ENCODE data around the gene SLC17A2.
A peak's percentile ranks its signal among the peaks of the same experiment; 100 is the strongest.

SLC17A2 gene, protein sequence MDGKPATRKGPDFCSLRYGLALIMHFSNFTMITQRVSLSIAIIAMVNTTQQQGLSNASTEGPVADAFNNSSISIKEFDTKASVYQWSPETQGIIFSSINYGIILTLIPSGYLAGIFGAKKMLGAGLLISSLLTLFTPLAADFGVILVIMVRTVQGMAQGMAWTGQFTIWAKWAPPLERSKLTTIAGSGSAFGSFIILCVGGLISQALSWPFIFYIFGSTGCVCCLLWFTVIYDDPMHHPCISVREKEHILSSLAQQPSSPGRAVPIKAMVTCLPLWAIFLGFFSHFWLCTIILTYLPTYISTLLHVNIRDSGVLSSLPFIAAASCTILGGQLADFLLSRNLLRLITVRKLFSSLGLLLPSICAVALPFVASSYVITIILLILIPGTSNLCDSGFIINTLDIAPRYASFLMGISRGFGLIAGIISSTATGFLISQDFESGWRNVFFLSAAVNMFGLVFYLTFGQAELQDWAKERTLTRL

DNA sequence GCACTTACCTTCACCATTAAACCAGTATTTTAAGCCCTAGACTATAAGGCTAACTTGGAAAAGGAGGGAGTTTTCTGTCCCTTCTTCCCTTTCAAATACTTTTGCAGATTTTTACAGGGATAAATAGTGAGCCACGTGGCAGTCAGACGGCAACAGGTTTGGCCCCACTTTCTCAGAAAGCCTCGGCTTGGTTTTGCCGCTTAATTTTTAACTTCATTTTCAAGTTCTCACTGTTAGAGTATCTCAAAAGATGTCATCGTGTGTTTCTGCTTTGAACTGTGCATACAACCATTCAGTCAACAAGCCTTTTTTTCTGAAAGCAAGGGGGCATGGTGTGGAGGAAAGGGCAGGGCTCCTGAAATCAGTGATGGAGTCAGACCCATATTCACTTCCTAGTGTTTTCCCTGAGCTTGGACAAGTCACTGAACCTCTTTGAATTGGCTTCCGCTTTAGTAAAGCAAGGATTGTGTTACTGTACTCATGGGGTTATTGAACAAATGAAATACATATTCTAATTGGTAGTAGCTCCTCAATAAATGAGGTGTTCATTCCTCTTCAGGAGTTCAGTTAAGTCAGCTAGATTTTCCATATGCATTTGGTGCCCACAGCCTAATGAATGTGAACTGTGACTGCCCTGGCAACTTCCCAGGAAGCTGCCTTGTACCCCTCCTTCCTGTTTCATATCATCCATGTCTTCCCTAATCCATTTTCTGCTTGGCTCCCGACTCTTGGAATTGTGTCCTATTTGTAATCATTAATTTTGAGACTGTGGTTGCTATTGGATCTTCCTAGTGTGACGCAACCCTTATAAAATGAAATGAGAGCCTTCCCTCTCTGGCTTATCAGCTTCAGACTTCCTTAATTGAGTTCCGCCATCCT lies at the start of gene SLC17A2:
Gene SLC17A2 (minus strand): TSS at position 160 of the 879 bp plus-strand sequence. CDS start 4,895 bp downstream, outside the sequence.
- DNase-seq = no peak

DNA sequence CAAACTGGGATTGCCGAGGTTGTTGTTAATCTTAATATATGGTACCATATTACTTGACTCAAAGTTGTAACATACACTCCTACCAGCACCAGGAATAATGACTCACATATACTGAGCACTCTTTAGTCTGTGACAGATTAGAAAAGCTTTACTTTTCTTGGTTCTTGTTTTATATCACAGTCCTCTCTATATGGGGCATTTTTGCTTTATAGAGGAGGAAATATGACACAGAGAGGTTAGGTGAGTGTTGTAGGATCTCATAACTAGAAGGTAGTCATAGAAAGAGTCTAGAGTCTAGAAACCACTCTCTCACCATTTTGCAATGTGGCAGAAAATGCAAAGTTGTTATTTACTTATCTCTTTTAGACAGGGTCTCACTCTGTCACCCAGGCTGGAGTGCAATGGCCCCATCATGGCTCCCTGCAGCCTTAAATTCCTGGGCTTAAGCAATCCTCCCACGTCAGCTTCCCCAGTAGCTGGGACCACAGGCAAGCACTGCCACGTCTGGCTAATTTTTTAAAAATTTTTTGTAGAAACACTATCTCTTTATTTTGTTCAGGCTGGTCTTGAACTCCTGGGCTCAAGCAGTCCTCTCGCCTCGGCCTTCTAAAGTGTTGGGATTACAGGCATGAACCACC lies 45.6 kb upstream of the SLC17A2 start:
- no peak for DNase-seq

DNA sequence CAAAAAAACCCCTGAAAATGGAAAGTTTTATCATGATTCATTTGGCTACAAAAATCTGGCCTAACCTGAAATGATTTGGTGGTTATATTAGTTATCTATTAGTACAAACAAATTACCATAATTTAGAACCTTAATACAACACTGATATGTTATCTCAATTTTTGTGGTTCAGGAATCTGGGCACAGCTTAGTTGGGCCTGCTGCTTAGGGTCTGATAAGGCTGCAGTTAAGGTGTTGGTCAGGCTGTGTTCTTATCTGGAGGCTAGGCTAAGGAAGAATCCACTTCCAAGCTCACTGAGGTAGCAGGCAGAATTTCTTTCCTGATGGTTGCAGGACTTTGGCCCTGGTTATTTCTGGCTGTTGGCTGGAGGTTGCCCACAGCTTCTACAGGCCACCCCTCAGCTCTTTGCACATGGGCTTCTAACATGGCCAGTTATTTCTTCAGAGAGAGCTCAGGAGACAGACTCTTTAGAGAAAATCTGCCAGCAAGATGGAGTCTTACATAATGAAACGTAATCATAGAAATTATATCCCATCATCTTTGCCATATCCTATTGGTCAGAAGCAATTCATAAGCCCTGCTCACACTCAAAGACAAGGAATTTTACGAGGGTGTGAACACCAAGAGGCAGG lies 43.5 kb upstream of the SLC17A2 start:
- DNase-seq = peak; percentile 51

DNA sequence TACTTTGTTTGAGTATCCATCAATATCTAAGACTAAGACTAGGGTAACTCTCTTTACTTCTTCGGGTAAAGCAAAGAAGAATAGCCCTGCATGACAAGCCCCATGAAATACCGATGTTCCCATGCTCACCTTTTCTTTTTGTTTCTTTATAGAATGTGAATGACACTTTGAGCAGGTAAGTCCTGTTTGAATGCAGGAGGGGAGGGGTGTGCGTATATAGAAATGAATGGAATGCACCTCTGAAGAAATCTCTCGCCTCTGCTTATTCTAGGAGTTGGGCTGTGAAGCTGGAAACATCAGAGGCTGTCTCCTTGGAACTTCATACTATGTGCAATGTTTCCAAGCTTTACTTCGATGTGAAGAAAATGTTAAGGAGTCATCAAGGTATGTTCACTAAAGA lies 42.4 kb upstream of the SLC17A2 start:
- DNase-seq = no peak

DNA sequence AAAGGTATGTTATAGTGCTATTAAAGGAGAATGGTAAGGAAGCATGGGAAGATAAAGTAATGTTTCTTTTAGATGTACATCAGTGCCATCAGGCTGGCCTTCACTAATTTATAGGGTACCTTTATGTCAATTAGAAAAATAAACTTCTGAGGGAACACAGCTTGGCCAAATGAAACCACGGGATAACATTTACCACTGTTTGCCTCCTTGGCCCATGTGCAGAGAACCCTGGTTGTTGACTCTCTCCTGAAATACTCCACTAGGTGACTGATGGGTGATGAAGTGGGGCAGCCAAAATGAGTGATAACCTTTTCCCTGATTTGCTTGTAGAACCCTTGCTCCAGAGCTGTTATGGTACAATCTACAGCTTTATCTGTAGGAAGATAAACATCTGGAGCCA lies 41.6 kb upstream of the SLC17A2 start:
- no peak for DNase-seq

DNA sequence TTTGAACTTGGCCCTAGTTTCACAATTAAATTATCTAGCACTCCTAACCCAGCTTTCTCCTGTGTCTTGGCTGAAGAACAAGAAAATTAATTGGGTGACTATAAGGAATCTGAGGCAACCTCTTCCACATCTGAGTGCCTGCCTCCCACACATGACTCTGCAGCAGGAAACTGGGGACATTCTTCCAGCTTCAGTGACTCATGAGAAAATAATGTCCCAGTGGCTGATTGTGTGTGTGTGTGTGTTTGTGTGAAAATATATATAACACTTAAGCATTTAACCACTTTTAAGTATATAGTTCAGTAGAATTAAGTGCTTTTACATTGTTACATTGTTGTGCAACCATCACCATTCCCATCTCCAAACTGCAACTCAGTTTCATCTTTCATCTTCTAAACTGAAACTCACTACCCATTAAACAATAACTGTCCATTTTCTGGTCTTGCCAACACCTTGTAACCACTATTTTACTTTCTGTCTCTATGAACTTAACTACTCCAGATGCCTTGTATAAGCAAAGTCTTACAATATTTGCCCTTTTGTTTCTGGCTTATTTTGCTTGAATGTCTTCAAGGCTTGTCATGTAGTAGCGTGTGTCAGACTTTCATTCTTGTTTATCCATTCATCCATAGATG lies 40.8 kb upstream of the SLC17A2 start:
- DNase-seq = peak; percentile 80

DNA sequence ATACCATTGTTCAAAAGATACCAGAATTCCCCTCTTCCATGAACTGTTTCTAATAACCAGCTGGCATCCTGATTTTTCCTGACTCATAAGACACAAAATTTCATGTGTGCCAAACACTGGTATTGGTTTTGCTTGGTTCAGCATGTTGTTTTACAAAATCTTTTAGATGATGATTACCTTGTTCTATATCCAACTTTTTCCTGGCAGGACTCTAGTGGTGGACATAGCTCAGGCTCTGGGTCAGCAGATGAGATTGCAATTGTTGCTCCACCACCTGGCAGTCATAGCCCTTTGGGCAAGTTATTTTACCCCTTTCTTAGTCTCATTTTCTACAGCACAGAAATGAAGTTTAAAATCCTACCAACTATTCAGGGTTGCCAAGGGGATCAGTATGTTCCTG lies 38.3 kb upstream of the SLC17A2 start:
- no peak for DNase-seq

DNA sequence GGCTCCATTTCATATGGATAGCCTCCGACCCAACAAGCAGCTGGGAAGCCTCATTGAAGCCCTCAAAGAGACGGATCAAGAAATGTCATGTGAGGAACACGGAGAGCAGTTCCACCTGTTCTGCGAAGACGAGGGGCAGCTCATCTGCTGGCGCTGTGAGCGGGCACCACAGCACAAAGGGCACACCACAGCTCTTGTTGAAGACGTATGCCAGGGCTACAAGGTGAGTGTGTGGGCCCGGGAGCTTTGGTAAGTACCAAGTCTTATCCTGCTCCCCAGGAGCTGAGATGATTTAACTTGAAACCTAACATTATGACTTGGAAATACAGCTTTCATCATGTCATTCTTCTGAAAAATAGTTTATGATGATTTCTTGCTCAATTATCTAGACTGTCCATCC lies 36.2 kb upstream of the SLC17A2 start:
- no peak for DNase-seq

DNA sequence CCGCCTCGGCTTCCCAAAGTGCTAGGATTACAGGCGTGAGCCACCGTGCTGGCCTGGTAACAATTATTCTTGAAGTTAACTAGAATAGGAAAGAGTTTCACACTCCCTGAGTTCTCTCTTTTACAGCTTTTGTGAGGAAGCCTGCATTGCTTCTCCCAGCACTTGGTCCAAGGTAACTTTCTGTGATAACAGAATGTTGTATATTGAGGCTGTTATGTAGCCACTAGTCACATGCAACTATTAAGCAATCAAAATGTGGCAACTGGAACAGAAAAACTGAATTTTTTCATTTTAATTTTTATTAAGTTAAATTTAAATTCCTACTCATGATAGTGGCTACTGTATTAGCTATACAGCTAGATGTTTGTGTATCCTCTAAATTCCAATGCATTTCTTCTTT lies 34.6 kb upstream of the SLC17A2 start:
- no peak for DNase-seq

DNA sequence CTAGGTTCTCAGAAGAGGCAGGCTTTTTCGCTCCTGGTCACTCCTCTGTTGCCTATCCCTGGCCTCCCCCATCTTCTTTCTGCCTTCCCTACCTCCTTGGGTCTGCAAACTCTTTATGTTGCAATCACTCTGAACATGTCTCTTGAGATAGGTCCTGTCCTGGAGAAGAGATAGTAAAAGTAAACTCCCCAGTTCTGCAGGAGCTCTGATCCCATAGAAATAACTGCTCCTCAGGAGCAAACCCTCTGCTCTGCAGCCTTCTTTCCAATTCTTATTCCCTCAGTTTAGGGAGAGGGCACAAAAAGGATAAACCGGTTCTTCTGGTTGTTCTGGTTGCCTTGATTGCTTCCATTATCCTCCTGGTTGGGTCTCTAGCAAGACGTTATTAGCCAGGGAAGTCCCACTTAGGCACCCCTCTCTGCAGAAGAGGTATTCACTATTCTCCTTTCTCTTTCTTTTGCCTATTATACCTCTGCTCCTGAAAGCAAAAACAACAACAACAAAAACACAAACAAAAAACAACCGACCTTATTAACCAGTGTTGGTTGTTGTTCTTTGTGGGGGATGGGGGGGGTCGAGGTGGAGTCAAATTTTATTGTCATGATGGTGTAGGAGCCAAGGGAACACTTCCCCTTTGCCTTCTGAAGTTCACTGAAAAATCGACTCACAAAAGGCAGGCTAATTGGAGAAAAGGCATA lies 33.1 kb upstream of the SLC17A2 start:
- DNase-seq = peak; percentile 64

DNA sequence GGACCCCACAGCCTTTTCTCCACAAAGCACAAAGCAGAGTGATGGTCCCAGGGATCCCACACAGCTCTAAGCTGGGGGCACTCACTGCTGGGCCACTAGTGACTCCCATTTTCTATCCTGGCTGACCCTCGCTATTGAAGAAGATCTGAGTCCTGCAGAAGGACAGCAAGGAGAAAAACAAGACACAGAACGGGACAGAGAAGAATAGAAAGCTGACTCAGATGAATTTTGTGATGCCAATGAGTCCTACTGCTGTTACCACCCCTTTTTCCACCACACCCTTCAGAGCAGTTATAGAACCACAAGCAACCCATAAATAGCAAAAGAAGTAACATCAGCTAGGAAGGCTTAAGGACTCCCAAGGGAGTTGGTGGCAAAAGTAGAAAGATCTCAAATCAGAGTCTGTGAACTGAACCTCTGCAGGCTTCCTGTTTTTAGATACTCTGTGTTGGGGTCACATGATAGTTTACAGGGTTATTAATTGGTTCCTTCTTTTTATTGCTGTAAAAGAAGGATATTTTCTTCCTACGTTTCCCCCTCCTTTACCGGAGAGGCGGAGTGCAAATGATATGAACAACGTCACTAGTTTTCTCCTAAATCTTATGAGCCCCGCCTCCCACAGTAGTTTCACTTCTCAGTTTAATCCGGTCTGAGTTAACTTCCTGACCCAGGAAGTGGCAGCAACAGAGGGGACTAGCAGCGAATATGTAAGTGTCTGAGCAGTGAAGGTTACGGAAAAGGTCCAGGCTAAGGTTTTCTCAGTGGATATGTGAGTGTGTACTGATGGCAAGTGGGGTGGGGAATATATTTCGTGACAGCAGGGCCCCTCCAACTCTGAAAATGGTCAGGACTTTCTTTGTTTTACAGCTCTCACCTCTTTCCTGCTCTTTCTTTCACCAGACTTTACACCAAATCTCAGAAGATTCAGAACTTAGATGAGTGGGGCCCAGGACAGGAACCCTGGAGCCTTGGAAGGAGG lies 31.9 kb upstream of the SLC17A2 start, which contains the start of gene TRIM38:
Gene TRIM38 (plus strand): TSS at position 654 of the 979 bp plus-strand sequence. CDS start 3,721 bp downstream, outside the sequence.
- DNase-seq = peak; percentile 98

DNA sequence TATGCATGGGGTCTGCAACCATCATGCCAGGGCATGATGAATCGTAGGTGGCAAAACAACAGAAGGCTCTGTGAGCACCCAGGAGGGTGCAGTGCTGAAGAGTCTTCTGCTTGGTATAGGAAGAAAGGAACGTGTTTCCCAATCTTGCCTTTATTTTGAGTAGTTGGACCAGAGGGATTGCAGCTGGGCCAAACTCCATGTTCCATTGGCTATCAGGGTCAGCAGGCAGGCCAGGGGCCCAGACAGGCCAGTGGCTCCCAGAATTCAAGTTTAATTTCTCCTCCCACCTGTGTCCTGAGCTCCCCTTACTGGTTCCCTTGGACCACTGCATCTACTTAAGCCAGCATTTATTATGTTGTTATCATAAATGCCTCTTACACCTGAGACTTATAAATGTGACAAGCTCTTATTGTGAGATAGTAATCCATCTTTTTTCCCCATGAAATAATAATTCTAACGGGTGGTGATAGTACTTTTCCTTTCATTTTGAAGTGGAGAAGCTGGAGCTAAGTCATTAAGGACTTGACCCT lies 31.2 kb upstream of the SLC17A2 start:
- peak; percentile 70 for DNase-seq

DNA sequence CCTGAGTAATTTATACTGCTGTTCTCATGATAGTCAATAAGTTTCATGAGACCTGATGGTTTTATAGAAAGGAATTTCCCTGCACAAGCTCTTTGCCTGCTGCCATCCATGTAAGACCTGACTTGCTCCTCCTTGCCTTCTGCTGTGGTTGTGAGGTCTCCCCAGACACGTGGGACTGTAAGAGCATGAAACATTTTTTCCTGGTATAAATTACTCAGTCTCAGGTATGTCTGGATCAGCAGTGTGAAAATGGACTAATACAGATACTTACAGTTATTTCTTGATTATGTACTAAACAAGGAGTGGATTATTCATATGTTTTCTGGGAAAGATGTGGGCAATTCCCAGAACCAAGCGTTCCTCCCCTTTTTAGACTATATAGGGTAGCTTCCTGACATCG lies 30.2 kb upstream of the SLC17A2 start:
- DNase-seq = peak; percentile 23

DNA sequence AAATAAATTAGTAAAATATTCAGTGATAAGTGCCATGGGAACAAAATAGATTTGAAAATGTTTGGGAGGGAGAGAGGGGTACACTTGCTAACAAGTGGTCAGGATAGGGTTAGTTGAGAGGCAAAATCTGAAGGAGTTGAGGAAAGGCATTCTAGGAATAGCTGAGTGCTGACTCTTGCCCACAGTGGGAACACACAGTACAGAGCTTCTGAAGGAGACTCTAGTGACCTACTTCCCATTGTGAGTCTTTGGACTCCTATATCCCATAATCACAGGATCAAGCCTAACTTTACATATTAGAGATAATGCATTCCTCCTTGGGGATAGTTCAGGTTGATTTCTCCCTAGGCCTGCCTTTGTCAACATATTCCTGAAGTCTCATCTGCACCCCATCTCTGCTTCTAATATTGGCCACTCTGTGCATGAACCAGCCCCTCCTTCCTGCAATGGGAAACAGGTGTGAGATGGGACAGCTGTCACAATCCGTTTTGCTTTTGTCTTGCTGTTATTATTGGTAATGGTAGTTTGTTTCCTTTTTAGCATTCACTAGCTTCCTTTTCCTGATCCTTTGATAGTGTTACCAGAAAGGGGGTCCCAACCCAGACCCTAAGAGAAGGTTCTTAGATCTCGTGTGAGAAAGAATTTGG lies 29.5 kb upstream of the SLC17A2 start:
- DNase-seq = no peak

DNA sequence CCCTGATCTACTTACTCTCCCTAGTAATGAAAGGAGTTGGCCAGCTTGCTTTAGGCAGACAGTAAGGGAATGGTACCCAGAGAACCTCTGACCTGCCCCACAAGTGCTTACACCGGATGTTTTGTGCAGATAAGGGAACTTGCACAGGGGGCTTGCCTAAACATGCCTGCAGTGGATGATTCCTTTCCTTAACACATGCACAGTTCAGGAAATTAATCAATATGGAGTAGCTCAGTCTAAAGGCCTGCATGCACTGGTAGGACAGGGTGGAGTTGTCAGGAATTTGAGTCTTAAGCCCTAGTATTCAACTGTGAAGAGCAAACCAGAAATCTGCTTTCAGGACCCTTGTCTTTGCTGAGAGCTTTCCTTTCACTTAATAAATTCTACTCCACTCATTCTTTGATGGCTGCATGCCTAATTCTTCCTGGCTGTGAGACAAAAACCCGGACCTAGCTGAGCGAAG lies 28.2 kb upstream of the SLC17A2 start:
- DNase-seq = peak; percentile 53

DNA sequence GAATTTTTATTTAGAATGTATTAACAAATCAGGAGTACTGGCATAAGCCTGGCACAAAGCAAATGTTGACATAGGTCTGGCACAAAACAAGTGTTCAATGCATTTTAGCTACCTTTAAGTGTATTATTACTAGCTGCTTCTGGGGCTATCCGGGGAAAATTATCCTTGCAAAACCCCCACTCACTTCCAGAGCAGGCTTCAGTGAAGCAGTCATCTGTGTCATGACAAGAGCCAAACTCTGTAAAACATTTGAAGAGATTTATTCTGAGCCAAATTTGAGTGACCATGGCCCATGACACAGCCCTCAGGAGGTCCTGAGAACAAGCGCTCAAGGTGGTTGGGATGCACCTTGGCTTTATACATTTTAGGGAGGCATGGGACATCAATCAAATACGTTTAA lies 25.7 kb upstream of the SLC17A2 start:
- no peak for DNase-seq

DNA sequence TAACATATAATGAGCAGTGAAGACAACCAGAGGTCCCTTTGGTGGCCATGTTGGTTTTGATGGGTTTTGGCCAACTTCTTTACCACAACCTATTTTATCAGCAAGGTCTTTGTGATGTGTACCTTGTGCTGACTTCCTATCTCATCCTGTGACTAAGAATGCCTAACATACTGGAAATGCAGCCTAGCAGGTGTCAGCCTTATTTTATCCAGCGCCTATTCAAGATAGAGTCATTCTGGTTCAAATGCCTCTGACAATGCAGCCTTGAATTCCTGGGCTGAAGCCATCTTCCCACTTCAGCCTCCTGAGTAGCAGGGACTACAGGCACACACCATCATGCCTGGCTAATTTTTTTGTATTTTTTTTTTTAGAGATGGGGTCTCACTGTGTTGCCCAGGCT lies 24.3 kb upstream of the SLC17A2 start:
- DNase-seq = no peak

DNA sequence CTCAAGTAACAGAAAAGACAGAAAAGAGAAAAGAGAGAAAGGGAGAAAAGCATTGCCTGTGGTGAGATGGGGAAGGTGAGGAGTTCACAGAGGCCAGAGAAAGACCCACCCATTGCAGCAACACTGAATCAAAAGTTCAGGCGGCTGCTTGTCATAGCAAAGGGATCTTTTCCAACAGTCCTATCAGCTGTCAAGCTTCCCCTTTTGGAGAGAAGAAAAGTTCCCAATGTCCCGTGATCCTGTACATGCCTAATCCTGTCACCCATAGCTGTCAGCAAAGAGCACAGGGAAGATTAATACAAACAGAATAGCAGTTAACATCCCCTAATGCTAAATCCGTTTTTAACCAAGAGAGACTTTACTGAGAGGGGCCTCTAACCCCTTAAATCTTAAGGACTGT lies 23.2 kb upstream of the SLC17A2 start:
- no peak for DNase-seq

DNA sequence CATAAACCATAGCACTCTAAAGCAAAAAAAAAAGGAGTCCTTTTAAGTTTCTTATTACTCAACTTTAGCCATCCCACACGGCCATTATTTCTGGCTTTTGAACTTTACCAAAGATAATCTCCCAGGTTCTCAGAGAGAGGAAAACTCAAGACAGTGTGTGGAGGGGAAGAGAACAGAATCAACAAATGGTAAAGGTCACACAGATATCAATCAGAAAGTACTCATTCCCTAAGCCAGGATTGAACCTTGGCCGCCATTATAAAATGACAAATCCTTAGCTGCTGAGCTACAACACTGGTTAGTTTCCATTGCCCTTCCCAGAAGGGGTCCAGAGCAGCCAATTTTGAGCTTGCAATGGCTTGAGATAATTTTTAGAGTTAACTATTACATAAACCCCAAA lies 22.0 kb upstream of the SLC17A2 start:
- no peak for DNase-seq

Measured in OCI-M1 (cell line).